Ishikawa (cell line): ENCODE measurements around the gene IL15RA.

Experiments used
- EGR1 ChIP-seq: IDR thresholded peaks from 2 replicates; pipeline ENCODE4 v1.6.1; 2012
- EP300 ChIP-seq: IDR thresholded peaks from 2 replicates; pipeline ENCODE4 v1.6.1; 2012; ENCODE audit warnings: borderline replicate concordance
- NFIC ChIP-seq: IDR thresholded peaks from 2 replicates; pipeline ENCODE4 v1.6.1; 2012
- RAD21 ChIP-seq: IDR thresholded peaks from 2 replicates; pipeline ENCODE4 v1.6.1; 2012; ENCODE audit warnings: low read depth
- TAF1 ChIP-seq: IDR thresholded peaks from 2 replicates; pipeline ENCODE4 v1.6.1; 2012; ENCODE audit warnings: low read depth, mild to moderate bottlenecking
- TCF12 ChIP-seq: IDR thresholded peaks from 2 replicates; pipeline ENCODE4 v1.6.1; 2012; ENCODE audit warnings: low read depth
- ZBTB7A ChIP-seq: IDR thresholded peaks from 2 replicates; pipeline ENCODE4 v1.6.1; 2012; ENCODE audit warnings: low read depth
- TF ChIP-seq, protein P1 (sequence below): IDR thresholded peaks from 2 replicates; pipeline ENCODE4 v1.6.1; 2012

DNA sequence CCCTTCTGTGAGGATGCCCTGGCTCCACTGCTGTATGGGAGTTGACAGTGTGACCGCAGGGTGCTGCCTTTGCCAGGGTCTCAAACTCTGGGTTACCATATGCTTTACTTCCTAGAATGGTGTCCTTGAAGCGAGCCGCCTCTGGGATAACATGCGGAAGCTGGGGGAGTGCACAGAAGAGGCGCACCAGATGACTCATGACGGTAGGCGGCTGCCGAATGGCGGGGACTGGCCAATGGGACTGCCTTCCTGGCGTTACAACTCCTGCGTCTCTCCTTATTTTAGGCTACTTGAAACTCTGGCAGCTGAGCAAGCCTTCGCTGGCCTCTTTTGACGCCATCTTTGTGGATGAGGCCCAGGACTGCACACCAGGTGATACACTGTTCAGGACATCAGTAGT lies 60.0 kb downstream of the IL15RA start:
- TF ChIP-seq ZBTB7A (no peak), RAD21 (no peak), TAF1 (no peak), EGR1 (no peak), TCF12 (no peak), EP300 (no peak), NFIC (no peak)
- TF ChIP-seq, protein P1, sequence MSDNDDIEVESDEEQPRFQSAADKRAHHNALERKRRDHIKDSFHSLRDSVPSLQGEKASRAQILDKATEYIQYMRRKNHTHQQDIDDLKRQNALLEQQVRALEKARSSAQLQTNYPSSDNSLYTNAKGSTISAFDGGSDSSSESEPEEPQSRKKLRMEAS: no peak
